GM12892 (cell line): Measurements from ENCODE around the gene HMCN2.

Experiments
- POLR2A ChIP-seq: IDR thresholded peaks from 2 replicates; pipeline ENCODE4 v1.6.1; 2011; ENCODE audit warnings: low read depth, low read length, control low read depth
- POLR2AphosphoS5 ChIP-seq: IDR thresholded peaks from 2 replicates; pipeline ENCODE4 v1.6.1; 2011; ENCODE audit warnings: low read depth, low read length, control low read depth
- TAF1 ChIP-seq: IDR thresholded peaks from 2 replicates; pipeline ENCODE4 v1.6.1; 2011; ENCODE audit warnings: low read depth, mild to moderate bottlenecking, control low read depth, low read length, borderline replicate concordance

- TF ChIP-seq TAF1: no peak
- no peak for TF ChIP-seq POLR2A
- TF ChIP-seq POLR2AphosphoS5: no peak
Measured at GRCh38 chr9:130337784-130338380, 72.3 kb downstream of the HMCN2 start.
